Renal pelvis (tissue), 4 donors: ENCODE results near the gene PITPNM3. TPM values are rescaled to one million over a fixed set of nuclear protein-coding genes. Genes with fewer than 3 reads are reported as not detected.
A peak's percentile ranks its signal among the peaks of the same experiment; 100 is the strongest.
"Not testable (repeated sequence)": the region's sequence is repeated elsewhere in the genome, so short reads cannot be mapped to it uniquely, and the experiment has no call there.

Source experiments
- DNase-seq: peaks from one replicate; pipeline ENCODE4 v3.0.0-alpha.2; 2013
- polyA plus RNA-seq, 3 donors: library from polyadenylated mRNA; unstranded; fragments of 120-200 nt; gene quantifications; one replicate each; pipeline ENCODE4 v1.2.1, GENCODE V29; 2013; ENCODE audit not compliant: insufficient read length in 3 of 3

Gene PITPNM3
- polyA plus RNA-seq, 3 donors = 8.2 to 10.0 (median 9.8) TPM

DNA sequence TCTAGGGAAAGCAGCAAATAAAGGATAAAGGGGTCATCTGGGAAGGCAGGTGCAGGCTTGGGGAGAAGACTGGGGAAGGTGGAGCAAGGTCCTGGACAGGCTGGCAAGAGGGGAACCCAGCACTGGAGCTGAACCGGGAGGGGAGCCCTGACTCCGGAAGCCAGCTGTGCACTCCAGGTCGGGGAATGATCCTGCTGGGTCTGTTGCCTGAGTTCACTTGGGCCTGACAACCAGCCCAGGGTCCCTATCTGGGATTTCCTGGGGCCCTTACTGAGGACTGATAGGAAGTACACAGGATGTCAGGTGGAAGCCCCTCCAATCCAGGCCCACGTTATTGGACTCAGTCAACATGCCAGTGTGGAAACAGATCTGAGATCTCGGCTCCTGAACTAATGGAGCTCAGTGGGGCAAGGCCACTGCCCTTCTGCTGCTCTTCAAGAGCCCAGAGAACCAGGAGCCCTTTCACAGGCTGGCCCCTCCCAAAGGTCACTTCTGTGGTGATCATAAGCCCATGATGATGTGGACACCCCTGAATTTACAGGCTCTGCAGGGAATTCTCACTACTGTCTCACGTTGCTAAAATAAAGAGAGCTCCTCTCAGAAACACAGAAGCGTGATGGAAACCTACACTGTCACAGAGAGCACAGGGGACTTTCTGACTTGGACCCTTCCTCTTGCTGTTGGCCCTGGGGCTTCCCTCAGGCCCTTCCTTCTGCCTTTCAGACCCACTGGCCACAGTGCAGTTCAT is 19.9 kb upstream of the PITPNM3 start:
- no peak for DNase-seq

DNA sequence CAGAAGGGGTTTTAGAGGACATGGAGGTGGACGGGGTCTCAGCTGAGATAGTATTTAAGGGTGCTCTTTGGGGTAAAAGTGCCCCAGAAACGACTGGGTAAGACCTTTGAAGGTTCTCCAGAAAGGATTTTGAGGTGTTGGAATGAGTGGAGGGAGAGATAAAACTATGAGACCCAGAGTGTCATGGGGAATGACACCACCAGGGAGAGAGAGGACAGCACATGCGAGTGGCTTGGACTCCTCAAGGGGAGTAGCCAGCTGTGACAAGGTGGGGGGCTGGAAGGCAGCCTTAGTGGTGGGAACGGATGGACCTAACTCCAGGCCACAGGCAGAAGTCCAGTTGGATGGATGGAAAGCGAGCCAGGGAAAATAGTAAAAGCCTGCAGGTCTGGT is 19.2 kb upstream of the PITPNM3 start:
- no peak for DNase-seq

DNA sequence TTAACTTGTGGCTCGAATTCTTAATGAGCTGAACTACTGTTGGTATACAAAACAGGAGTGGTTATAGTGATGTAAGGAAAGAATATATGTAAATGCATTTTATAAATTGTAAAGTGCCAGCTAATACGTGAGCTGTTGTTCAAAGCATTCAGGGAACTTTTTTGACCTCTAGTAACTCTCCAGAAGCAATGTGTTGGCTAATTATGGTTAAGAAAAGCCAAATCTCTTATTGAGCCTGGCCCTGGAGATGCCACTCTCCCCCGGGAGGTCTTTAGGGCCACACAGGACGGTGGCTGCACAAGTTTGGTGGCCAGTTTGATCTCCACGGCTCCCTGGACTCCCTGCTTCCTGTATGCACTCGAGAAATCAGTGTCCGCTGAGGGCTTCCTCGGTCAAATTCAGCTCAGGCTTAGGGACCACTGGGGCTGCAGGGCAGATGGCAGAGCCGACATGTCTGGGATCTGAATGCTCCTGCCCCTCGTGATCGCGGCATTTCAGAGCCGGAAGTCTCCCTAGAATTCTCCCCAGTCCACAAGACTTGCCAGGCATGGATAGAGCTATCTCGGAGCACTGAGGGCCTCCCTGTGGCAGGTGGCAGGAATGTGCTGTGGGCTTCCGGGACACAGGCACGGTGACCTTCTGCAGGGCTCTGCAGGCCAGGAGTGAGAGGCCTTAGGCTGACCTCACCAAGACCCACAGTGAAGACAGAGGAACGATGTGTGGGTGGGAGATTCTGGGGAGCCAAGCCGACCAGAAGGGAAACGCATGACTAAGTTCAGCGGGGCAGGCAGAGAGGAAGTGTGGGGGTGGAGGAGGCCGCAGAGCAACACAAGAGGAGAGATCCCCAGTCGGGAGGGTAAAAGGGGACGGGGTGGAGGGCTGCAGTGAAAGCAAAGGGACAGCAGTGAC is 18.6 kb upstream of the PITPNM3 start:
- DNase-seq = no peak

DNA sequence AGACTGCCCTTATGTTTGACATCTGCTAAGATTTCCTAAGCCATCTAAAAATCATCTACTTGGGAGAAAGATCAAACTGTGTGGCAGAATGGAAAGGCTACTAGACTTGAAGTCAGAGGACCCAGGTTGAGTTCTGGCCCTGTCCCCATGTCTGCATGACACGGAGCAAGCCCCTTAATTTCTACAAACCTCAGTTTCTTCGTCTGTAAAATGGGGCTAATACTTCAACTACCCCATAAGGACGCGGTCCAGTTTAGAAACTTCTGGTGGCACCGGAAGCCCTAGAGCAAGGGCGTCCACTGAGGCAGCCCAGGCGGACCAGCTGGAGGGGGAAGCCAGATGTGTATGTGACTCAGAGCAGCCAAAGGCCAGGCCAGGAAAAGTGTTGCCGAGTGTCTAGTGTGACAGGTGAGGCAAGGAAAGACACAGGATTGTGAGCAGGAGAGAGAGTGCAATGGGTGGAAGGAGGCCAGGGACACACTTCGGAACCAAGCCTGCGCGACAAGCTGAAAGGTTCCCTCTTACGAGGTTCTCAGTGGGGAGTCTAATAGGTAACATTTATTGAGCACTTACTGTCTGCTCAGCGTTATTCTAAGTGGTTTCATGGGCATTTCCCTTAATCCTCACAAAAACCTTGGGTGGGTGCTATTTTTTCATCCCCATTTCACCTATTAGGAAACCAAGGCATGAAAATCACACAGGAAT is 17.8 kb upstream of the PITPNM3 start:
- DNase-seq = no peak

DNA sequence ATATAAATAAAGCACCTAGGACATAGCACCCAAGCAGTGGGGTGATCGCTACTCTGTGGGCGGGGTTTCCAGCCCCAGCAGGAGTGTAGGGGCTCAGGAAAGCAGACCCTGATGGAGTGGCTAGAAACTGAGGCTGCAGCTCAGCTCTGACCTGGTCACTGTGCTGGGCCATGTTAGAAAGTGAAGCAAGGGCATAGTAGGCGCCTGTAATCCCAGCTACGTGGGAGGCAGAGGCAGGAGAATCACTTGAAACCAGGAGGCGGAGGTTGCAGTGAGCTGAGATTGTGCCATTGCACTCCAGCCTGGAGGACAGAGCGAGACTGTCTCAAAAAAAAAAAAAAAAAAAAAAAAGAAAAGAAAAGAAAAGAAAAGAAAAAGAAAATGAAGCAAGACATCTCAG is 17.1 kb upstream of the PITPNM3 start:
- not testable (repeated sequence) for DNase-seq

DNA sequence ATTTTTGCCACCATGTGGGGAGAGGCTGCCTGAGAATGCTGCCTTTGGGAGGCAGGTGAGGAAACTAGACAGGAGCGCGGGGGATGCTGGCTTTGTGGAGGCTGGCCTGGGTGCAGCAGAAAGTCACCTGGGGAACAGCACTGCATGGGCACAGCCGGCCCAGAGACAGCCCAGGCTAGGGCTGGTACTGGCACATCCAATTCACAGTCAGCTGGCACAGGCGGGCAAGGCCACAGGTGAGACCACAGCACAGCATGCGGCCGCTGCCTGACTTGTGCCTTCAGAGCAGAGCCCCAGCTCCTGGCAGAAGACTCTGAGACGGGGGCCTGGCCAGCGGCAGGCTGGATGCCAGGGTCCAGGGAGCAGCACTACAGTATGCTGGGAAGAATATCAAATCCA is 16.6 kb upstream of the PITPNM3 start:
- no peak for DNase-seq

DNA sequence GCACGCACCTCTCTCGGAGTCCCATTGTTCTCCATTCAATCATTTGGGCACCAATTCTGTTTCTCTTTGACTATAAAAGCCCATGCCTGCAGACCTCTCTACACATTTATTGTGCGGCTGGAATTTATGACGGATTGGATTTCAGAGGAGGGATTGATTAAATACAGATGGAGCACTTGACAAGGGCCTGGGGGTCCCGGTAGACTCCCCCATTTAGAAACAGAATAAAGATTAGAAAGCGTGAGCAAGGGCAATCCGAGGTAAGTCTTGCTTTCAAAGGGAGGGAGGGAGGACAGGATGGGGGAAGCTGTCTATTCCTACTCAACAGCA is 15.1 kb upstream of the PITPNM3 start:
- no peak for DNase-seq

DNA sequence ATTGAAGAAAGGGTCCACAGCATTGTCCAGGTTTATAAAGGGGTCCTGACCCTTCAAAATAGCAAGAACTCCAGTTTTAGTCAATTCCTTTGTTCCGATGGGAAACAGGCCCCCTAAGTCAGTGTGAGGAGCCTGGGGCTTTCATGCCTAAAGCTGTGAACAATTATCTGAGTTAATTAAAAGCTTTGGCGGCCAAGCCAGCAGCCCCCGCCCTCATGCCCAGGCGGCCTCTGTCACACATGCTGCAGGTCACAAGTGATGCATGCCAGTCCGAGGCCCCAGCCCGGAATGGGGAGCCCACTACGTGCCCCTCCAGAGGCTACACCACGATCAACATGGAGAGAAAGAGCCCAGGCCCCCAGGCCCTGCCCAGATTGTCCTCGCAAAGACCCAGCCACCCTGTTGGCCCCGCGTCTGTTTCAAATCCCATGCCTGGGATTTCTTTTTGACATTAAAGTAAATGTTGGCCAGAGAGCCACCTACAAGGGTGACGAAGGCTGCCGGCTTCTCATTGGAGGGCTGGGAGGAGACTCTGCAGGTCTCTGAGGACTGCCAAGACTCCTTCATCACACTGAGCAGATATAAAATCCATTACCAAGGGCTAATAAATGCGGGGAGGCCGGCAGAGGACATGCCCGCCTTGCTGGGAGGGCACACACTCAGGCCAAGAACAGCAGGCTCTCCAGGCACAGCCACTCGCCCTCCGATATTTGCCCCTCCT is 14.5 kb upstream of the PITPNM3 start:
- DNase-seq = no peak

DNA sequence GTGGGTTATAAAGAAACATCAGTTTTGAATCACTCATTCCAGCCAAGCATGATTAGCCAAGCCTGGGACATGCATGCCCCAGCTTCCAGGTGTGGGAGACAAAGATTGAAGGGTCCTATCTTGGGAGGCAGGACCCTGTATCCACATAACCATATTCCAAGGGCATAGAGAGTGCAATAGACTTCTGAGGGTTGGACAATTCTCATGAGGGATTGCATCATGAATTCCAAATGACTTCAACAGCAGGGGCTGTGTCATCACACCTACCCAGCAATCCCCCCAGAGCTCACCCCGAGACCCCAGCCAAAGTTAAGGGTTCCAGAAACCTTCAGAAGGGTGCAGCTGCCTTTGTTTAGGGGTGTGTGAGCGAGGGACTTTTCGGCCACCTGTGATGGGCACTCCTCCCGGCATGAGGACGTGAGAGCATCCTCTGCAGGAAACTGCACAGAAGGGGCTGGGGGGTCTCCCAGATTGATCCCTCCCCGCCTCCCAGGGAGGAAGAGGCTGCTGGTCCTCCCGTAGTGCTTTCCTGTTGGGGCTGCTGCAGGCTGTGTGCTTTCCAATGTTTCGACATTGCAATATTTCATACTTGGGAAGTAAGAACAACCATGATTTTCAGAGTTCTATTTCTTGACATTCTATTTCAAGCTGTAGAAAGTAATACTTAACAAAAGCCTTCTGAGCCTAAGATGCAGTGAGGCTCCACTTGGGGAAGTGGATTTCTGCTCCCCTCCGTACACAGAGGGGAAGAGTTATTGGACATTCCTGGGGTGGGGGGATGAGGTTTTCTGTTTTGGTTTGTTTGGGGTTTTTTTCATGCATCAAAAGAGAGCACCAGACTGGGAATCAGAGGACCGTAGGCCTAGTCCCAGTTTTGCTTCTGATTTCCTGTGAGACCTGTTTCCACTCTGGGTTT is 13.3 kb upstream of the PITPNM3 start:
- no peak for DNase-seq

DNA sequence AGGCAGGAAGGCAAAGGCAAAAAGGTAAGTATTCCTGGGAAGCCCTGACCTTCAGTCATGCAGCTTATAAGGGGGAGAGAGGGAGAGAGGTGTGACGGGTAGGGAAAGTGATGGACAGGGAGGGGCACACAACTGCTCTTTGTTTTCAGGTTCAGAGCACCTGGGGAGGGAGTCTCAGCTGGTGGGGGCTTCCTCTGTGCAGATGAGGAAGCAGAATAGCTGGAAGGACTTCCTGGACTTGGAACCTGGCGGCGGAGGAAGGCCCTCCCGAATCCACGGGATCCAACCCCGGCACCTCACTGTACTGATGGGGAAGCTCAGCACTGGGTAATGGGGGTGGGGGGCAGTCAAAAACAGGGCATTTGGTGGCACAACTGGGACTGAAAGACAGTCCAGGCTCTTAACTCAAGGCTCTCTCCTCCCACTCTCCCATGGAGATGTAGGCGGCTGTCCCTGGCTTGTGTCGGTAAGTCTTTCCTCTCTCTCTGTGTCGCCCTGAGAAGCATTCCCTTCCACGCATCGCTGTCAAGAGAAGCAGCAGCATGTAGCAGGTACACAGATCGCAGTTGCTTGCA is 11.9 kb upstream of the PITPNM3 start:
- DNase-seq = no peak

DNA sequence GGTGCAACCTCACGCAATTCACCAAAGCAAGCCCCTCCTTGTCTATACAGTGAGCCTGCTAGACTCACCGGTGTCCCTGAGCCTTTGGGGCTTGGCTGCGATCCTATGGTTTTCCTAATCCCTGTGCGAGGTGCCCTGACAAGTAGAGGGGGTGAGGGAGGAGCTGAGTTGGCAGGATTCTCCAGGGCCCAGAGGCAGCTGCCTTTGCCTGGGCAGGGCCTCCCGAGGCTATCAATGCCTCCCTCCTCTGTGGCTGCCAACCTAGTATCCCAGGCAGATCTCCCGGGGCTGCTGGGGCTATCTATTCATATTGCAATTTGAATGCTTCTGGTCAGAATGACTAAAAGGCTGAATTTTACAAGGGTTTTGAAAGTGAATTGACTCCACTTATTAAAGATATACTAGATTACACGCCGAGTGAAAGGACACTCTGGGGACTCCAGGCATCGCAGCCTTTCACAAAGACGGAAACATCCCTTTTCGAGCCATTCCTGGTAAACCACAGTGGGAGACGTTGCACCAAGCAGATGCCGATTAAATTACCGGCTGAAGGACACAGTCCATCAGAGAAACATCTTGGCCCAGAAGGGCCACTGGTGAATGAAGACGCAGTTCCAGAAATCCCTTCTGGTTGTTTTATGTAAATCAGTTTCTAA is 11.3 kb upstream of the PITPNM3 start:
- DNase-seq = no peak

DNA sequence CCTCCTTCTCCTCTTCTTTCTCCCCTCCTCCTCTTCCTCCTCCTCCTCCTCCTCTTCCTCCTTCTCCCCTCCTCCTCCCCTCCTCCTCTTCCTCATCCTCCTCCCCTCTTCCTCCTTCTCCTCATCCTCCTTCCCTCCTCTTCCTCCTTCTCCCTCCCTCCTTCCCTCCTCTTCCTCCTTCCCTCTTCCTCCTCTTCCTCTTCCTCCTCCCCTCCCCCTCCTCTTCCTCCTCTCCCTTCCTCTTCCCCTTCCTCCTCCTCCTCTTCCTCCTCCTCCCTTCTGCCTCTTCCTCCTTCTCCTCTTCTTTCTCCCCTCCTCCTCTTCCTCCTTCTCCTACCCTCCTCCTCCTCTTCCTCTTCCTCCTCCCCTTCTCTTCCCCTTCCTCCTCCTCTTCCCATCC is 5.1 kb upstream of the PITPNM3 start:
- no peak for DNase-seq

DNA sequence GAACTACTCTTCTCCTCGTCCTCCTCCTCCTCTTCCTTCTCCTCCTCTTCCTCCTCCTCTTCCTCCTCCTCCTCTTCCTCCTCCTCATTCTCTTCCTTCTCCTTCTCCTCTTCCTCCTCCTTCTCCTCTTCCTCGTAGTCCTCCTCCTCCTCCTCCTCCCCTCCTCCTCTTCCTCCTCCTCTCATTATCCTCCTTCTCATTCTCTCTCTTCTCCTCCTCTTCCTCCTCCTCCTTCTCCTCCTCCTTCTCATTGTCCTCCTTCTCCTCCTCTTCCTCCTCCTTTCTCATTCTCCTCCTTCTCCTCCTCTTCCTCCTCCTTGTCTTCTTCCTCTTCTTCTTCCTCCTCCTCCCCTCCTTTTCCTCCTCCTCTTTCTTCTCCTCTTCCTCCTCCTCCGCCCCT is 4.1 kb upstream of the PITPNM3 start:
- DNase-seq = no peak

DNA sequence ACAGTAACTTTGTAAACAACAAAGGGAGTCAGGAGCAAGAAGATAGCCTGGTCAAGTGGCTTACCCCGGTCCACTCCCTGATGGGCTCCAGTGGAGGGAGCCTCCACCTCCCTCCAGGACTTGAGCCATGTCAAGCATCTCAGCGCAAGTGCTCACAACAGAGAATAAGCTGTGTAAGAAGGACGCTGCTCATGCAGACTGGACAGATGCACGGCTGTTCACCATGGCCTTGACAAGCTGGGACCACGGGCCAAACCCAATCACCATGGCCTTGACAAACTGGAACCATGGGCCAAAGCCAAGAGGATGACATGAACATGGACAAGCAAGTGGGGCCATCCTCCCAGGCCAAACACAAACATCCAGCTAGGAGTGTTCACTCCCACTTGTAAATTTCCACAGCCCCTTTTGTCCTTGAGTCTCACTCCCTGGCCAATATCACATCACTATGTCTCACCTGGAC is 3.4 kb upstream of the PITPNM3 start:
- no peak for DNase-seq

DNA sequence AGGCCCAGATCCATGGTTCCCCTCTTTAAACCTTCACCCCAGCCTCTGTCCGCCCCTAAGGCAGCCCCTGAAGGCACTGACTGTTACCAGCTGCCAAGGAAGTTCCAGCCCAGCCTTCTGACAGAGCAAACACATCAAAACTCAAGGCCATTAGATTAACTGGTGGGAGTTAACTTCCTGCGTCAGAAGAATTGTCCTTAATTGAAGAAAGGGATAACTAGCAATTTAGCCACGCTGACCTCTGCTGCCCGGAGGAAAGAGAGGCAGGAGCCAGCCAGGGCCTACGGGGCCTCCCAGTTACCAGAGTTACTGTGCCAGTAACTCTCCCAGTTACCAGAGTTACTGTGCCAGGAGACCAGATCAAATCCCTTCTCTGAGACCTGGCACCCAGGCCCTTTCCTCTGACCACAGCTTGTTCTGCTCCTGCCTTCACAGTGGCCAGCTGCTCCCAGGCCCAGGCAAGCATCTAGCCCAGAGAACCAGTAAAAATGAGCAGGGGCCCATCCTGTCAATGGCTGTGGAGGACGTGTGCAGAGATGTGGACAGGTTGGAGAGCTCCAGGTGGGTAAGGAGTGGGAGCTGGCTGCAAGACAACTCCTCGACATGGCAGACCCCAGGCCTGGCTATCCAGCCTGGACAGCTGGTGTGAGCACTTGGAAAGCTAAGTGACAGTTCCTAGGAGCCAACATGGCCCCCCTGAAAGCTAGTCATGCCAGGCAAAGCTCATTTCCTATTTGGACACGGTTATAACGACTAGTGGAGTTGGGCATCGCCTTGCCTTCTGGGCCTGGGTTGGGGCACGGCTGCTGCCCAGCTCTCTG is 2.8 kb upstream of the PITPNM3 start:
- DNase-seq = peak; percentile 85

DNA sequence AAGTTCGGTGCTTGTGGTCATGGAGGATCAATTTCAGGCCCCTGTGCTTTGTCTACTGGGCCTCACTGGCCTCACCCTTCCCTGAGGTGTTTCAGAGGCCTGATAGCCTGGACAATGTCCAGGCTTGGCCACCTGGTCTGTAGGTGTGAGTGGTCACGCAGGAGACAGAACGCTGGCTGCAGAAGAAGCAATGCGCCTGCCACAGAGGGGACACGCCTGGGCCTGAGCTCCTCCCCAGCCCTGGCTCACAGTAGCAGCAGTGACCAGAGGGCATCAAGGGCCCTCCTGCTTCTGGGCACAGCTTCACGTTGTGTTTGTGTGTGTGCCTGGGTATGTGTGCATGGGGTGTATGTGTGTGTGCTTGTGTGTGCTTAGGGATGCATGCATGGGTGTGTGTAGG is 1.9 kb upstream of the PITPNM3 start:
- no peak for DNase-seq

DNA sequence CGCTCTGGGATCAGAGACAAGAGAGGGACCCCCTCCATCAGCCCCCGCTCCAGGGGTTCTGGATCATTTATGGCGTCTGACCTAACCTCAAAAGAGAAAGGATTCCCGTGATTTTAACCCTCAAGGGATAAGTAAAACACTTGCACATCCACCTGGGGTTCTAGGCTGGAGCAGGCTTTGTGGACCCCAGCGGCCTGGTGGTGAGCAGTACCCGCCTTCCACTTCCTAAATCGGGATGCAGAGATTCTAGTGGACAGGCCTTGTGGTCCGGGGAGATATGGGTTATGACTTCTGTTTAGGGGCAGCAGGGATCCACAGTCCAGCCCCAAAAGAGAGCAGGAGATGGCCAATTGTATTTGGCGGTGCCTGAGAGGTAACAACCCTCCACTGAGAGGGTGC is 684 bp upstream of the PITPNM3 start:
- no peak for DNase-seq

DNA sequence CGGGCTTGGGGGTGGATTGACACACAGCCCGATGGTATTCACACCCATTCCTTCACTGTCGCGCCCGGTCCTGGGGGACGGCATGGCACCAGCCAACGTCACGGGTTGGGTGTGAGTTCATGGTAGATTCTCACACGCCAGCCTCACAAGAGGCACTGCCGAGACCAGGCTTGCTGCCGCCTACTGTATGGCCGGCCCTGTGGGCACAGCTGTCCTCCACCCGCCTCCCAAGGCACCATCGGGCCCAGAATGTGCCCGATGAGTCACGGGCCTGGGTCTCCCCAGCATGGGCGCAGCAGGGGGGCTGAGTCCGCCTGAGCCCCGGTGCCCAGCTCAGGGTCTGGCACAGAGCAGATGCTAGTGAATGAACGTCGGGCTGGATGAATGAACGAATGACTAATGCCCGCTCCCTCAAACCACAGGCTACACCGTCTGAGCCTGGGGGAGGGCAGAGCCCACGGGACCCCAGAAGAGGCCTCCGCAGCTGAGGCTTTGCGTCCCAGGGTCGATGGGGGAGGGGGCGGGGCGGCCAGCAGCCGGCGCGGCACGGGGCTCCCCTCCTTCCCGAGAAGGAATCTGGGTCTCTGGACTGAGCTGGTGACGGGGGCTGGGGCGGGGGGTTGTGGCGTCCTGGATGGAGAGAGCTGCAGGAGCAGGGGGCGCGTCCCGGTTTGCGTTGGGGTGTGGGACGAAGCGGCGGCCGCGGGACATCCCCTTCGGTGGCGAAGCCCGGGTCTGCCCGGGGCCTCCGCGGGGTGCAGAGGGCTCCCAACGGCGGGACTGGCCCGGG is 829 bp downstream of the PITPNM3 start:
- no peak for DNase-seq
